IPS DF 19.7 (cell line): ENCODE measurements around the gene SRI.
"Not testable (repeated sequence)": the region's sequence is repeated elsewhere in the genome, so short reads cannot be mapped to it uniquely, and the experiment has no call there.

Experiments
- DNase-seq: peaks from one replicate; pipeline ENCODE4 v3.0.0-alpha.2; 2013; ENCODE audit warnings: low read depth, low spot score

Gene SRI

DNA sequence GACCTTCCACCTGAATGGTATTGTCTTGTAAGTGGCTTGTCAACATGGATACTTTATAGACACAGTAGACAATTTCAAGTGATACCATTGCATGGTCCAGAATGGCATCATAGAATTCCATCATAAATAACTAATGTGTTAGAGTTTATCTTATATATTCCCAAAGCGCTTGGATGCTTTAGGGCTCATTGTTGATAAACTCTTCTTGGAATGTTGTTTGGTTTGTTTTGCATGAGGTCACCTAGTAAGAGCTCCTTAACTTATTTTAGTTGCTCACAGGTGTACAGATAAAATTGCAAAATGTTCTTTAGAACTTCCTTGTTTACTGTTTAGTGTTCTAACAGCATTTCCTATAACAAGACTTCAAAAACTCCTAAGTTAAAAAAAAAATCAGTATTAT, 36.8 kb downstream of the SRI start:
- no peak for DNase-seq

DNA sequence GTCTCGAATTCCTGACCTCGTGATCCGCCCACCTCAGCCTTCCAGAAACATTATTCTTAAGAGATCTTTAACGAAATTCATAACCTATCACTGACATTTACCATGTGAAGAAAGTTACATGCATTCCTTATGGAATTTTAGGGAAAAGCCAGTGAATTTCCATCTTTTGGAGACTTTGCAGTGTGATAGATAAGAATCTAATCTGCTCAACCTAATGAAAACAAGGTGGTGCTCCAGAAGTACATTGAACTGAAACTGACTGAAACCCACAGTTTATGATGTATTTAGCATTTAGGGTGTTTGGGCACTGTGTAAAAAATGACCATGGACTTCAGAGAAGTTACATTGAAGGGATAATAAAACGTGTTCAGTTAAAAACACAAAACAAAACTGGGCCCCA, 43.6 kb downstream of the SRI start:
- DNase-seq = no peak

DNA sequence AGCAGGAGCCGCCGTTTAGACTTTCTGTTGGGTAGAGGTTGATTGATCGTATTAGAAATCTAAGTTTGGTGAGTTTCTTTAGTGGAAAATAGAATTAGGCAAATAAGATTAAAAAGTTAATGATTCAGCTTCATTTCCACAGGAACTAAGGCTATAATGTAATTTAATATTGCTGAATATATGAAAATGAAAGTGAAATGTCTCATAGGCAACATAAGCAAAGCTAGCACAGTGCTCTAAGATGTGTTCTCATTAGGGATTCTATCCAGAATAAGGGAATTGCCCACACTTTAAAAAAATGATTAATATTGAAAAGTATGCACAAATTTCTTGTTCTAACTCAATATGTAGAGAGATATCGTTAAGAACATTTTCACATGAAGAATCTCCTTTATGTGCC, 47.0 kb downstream of the SRI start:
- no peak for DNase-seq

DNA sequence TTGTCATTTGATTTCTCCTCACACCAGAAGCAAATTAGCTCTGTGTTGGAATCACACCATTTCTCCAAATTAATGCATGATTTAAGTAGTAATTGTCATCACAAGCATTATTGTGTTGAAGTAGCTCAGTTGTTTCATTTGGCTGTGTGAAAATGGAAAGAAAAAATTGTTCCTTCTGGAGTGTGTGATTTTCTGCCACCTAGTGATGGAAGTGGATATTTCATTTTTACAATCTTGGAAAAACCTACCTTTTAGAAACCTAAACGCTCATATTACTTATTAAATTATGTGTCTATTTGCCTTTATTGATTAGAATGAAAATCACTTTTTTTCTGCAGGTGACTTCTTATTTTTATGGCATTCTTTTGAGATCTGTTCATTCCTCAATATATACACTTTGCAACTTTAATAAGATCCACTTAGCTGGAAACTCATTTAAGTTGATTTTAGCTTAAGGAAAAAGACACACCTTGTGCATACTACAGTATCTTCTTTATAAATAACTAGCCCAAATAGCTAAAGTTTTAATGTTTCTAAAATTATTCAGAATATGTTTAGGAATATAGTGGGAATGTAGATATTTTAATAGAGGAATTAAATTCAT, 50.0 kb downstream of the SRI start:
- no peak for DNase-seq

DNA sequence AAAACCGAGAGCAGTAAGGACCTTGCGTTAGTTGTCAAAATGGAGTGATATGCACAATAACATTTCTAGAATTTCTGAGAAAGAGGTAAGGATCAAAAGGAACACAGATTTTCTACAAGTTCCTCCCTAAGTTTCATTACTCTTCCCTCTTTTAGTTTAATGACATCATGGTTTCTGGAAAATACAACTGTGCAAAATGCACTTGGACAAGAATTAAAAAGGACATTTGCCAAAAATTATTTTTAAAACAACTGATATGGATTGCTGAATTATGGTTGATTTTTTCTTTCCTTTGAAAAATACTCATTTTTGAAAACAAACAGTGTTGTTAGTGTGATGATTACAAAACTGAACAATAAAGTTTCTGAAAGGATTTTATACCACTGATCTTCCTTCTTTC, 52.1 kb downstream of the SRI start:
- DNase-seq = no peak

DNA sequence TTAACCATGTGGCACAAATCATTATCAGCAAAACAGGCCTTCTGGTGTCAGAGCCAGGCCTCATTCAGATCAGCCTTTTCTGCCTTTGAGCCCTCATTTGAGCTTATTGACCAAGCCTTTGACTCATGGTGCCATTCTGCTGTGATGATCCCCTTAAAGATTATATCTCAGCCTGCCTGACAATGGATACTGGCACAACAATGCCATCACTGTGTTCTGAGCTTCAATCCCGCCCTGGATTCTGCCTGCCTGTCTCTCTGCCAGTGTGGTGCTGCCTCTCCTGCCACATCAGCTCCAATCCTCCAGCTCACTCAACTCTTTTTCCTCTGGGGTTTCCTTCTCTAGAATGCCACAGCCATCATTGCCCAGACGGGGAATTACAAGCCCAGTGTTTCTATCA, 52.6 kb downstream of the SRI start:
- no peak for DNase-seq

DNA sequence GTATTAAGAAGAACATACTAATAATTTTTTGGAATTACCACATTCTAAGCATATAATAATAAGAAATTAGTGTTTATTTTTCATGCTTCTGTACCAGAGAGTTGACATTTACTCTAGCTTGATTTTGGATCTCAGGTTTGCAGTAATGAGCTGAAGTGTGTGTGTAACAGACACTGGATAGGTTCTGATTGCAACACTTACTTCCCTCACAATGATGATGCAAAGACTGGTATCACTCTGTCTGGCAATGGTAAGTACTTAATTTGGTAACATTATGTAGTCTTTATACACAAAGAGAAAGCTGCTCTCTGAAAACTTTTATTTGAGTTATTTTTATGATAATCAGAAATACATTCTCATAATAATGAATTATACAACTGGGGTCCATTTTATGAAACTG, 54.1 kb downstream of the SRI start:
- DNase-seq = no peak

DNA sequence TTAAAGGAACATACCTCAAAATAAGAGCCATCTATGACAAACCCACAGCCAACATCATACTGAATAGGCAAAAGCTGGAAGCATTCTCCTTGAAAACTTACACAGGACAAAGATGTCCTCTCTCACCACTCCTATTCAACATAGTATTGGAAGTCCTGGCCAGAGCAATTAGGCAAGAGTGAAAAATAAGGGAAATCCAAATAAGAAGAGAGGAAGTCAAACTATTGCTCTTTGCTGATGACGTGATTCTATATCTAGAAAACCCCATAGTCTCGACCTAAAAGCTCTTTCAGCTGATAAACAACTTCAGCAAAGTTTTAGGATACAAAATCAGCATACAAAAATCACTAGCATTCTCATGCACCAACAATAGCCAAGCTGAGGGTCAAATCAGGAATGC, 60.1 kb downstream of the SRI start:
- not testable (repeated sequence) for DNase-seq

DNA sequence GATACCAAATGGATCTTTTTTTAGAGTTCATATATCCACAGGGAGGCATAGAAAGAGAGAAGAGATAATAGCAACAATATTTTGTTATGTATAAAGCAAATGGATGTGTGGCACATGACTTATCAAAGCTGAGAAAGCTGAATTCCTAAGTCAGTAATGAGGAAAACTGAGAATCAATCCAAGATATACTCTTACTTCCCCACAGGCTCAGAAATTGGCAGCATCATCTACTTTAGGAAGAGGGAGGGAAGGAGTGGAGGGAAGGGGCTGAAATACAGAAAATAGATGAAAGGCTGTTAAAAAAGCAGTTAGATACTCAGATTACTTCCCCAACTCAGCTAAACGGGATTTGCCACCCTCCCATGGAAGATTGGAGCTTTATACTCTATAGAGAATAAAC, 63.5 kb downstream of the SRI start:
- no peak for DNase-seq

DNA sequence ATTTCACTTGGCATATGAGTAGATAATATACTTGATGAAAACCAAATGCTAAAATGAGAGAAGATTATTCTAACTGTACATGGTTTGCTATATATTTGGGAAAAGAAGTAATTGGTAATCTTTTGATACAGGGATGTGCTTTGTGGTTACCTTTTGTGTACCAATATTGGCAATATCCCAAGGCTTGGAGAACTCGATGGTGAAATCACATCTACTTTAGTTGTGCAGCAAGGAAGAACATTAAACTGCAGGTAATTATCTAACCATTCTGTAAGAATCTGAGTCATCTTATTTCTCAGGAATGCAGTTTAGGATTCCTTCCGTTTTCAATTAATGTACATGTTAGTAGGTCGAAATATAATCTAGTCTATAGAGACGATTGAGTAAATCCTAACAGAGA, 64.1 kb downstream of the SRI start:
- no peak for DNase-seq
